ENCODE results near the gene CCDC17.

GRCh38 chr1:45589861-45590260 is 34.0 kb downstream of the CCDC17 start:
- TF ChIP-seq CTCF (IDR thresholded peaks at IDR 0.05): no peak
- TF ChIP-seq POLR2A (IDR thresholded peaks at IDR 0.05): no peak
